Keratinocyte (primary cell): ENCODE measurements around the gene TNFRSF19.

Experiments used
- EZH2 ChIP-seq: IDR thresholded peaks from one replicate; pipeline ENCODE4 v1.6.1; 2012; ENCODE audit warnings: inconsistent platforms, mild to moderate bottlenecking, low read length, moderate library complexity
- TF ChIP-seq, protein P1 (sequence below), 3 experiments: IDR thresholded peaks in 1 of 3; conservative IDR thresholded peaks in 1 of 3; optimal IDR thresholded peaks in 1 of 3; 2 replicates in 2 of 3; 3 replicates in 1 of 3; pipeline versions ENCODE3 to v1.5.1; 2011; ENCODE audit warnings: low read length in 3 of 3, mild to moderate bottlenecking in 3 of 3, moderate library complexity in 2 of 3, control low read depth in 1 of 3, inconsistent platforms in 1 of 3; ENCODE audit not compliant: insufficient read depth in 2 of 3; ENCODE audit errors: extremely low read depth in 1 of 3

DNA sequence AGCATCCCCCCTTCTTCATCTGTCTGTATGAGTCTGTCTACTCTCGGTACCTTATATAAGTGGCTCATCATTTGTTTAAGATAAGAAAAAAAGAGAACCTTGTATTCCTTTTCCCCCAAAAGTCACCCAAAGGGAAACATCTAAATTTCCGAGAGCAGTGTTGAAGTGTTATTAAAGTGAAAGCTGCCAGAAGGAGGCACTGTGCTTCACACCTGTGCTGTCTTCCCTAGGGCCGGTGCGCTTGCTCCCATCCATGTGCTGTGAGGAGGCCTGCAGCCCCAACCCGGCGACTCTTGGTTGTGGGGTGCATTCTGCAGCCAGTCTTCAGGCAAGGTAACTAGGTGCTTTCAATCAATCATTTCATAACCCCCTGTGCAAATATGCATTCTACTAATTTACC, 97.5 kb downstream of the TNFRSF19 start:
- TF ChIP-seq, protein P1, sequence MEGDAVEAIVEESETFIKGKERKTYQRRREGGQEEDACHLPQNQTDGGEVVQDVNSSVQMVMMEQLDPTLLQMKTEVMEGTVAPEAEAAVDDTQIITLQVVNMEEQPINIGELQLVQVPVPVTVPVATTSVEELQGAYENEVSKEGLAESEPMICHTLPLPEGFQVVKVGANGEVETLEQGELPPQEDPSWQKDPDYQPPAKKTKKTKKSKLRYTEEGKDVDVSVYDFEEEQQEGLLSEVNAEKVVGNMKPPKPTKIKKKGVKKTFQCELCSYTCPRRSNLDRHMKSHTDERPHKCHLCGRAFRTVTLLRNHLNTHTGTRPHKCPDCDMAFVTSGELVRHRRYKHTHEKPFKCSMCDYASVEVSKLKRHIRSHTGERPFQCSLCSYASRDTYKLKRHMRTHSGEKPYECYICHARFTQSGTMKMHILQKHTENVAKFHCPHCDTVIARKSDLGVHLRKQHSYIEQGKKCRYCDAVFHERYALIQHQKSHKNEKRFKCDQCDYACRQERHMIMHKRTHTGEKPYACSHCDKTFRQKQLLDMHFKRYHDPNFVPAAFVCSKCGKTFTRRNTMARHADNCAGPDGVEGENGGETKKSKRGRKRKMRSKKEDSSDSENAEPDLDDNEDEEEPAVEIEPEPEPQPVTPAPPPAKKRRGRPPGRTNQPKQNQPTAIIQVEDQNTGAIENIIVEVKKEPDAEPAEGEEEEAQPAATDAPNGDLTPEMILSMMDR (optimal IDR thresholded peaks at IDR 0.05 in 1 of 3, IDR thresholded peaks at IDR 0.05 in 1 of 3, conservative IDR thresholded peaks at IDR 0.05 in 1 of 3; ENCODE audit: extremely low read depth in 1 of 3, insufficient read depth in 2 of 3, low read length in 3 of 3), result peak; percentile 3 to 39 (median 21)
- no peak for TF ChIP-seq EZH2
